GM19351 (cell line): Measurements from ENCODE around the gene GRID2.
A peak's percentile ranks its signal among the peaks of the same experiment; 100 is the strongest.
"Not testable (repeated sequence)": the region's sequence is repeated elsewhere in the genome, so short reads cannot be mapped to it uniquely, and the experiment has no call there.

Experiments used
- ATAC-seq: cut with Tn5 transposase; IDR thresholded peaks from one replicate; pipeline ENCODE4 v1.9.1; 2021; ENCODE audit warnings: mild to moderate bottlenecking, moderate library complexity; ENCODE audit not compliant: unreplicated experiment

GRID2 gene

DNA sequence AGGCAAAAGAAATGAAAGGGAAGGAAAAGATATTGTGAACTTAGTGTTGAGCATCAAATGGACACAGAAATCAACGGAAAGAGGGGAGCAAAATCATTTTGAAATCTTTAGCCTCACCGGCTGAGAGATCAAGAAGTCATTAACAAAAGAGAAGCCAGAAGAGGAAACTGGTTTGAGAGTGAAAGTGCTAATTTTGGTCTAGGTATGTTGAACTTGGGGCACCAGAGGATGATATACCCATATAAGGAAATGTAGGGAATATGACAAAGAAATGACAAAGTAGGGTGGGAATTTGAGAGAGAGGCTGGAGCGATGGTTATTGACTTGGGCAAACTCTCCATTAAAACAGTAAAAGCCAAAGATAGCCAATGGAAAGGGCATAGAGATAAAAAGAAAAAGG lies 1341.4 kb downstream of the GRID2 start:
- ATAC-seq, result peak; percentile 57

DNA sequence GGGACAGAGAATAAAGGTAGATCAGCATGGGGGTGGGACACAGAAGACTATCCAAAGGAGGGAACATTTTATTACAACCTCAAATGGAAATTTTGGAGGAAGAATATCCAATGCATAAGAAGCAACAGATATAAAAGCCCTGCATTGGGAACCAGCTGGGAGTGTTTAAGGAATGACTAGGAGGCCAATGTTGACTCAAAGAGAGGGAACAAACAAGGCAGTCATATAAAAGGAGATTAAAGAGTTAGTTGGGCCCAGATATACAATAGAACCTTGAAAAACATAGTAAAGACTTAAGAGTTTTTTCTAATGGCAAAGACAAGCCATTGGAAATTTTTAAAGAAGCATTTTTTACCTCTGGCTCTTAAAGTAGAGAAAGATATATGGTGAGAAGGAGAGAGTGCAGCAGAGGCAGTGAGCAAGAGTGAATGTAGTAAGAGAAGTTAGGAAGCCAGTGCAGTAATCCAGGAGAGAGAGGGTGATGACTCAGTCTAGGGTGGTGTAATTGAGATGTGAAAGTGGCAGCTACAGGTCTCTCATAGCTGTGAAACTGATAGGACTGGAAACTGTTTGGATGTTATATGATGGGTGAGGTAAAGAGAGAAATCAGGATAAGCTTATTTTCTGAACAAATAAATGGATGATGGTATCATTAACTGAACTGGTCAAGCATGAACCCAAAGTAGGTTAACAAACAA lies 1342.6 kb downstream of the GRID2 start:
- ATAC-seq, result peak; percentile 71

DNA sequence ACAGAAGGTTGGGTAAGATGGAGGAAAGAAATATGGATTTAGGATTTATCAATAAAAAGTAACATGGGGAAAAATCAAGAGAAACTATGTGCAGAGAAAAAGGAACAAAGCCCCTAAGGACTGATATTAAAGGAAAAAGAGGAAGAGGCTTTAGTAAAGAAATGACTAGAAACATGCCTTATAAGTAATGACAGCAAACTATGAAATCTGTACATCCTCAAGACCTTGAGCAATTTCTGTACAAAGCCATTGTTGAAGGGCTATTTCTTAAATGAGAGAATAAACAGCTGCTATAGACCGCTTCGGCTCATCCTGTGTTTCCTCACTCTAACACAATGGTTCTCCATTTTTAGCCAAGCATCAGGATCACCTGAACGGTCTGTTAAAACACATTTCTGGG lies 1344.5 kb downstream of the GRID2 start:
- ATAC-seq, result peak; percentile 52

DNA sequence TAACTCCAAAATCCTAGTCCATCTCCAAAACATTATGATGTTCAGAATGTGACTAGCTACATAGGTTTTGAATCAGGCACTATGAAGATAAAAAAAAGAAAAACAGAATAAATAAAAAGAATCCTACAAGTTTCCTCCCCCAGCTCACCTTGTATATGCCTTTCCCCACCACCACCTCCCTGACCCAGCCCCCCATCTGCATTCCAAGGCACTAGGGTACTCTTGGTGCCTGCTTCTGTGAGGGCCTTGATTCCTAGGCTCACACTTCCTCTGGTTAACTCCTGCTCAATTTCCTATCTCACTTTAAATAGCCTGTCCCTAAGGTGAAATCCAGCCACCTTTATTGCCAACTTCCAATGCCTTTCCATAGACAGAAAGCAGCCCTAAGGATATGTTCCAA lies 1346.1 kb downstream of the GRID2 start:
- no peak for ATAC-seq

DNA sequence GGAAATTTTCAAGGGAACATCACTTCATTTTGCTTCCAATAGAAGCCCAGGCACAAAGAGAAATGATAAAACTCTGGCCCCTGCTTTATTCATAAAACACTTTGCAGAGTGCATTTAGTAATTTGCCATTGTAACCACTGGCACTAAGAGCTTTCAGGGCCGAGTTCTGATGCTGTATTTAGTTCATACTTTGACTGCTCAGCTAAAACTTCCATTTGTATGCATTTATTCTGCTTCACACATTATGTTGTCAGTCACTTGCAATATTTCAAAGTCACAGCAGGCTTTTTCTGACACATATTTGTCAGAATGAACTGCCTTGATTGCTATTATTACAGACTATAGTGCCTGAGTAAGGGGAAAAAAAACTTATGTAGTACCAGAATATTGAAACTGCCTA lies 1350.4 kb downstream of the GRID2 start:
- ATAC-seq, result no peak

DNA sequence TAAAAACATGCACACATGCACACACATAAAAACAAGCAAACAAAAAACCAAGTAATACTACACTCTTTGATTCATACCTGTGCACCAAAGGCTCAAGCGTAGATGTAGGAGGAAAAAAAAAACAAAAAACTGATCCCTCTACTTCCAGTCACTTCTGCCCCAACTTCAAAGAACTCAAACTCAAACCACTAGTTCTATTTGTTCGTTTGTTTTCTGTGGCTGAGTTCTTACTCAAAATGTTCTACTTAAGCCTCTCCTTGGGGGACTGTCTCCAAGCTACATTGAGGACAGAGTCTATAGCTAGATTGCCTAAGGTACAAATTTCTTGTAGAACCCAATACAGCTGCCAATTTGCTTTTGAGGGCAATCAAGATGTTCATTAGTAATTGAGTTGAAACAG lies 1353.8 kb downstream of the GRID2 start:
- ATAC-seq, result peak; percentile 53

DNA sequence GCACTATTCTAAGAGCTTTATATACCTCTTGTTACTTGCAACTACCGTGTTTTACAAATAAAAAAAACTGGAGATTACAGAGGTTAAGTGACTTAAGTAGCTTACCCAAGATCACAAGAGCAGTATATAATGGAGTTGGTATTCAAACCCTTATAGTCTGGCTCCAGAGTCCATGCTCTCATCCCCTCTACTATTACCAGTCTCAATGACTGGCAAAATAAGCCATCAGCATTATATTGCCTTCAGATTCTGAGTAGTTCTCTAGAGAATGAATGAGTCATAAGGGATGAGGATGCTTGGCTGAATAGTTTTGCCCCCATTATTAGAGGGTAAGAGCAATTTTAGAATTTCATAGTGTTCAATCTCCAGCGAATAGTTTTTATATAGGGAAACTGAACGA lies 1354.7 kb downstream of the GRID2 start:
- ATAC-seq, result no peak

DNA sequence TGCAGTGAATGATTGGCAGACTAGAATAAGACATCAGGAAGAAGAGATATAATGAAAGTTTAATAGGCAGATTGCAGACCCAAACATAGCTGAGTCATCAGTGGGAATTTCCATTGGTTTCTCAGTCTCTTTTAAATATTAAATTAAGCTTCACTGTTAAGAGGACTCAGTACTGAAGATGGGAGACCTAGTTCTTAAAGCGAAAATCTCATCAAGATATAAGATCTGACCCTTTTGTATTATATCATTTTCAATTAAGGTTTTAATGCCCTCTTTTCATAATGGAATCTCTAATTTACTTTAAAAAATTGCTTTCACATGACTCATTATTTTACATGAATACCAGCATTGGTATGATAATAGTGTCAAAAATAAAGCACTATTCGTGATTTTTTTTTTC lies 1355.9 kb downstream of the GRID2 start:
- no peak for ATAC-seq

DNA sequence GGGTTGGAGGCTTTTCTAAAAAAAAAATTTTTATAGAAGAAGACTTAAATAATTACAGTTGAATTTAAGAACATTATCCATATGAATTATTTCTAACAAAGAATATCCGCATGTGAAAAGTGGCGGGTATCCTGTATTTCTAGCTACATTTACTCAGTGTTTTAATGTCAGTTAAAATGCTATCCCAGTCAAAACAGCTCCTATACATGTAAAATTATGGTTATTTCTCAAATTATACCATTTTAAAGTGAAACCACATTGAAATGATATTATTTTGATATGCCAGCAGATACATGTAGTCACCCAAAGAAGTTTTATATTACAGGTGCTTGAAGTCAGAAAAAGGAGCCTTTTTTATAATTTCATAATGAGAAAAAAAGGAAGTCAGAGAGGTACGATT lies 1356.3 kb downstream of the GRID2 start:
- ATAC-seq, result no peak

DNA sequence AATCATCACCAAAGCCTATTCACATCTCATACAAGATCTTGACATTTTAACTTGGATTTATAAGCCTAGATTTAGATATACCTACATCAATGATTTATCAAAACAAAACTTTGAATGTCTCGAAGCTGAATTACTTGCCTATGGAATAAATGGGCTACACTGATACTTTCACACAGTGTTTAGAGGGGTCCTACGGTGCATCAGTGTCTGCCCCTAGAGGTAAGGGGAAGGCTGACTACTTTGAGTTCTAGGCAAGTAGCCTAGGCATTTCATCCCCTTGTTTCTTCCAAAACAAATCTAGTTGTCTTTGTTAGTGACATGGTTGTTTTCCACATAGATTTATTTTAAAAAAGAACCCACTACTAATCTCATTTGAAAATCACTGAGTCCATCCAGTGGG lies 1366.7 kb downstream of the GRID2 start:
- no peak for ATAC-seq

DNA sequence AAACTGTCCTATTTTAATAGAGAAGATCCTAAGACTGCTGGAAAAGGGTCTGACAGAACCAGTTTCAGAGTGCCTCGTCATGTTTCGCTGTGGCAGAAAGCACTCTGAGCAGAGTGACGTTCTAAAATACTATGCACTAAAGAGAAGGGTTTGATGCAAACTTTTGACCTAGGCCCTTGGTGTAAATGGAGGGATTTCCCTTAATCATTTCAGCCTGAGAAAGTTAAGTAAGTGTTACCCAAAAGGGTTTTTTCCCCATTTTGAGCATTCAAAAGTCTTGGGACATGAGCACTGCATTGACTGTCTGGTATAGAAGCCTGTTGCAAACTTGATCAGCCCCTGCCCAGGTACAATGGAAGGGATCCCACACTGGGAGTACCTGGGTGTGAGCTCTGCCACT lies 1367.3 kb downstream of the GRID2 start:
- no peak for ATAC-seq

DNA sequence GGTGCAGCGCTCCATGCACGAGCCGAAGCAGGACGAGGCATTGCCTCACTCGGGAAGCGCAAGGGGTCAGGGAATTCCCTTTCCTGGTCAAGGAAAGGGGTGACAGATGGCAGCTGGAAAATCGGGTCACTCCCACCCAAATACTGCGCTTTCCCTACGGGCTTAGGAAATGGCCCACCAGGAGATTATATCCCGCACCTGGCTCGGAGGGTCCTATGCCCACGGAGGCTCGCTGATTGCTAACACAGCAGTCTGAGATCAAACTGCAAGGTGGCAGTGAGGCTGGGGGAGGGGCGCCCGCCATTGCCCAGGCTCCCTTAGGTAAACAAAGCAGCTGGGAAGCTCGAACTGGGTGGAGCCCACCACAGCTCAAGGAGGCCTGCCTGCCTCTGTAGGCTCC lies 1373.2 kb downstream of the GRID2 start:
- not testable (repeated sequence) for ATAC-seq

DNA sequence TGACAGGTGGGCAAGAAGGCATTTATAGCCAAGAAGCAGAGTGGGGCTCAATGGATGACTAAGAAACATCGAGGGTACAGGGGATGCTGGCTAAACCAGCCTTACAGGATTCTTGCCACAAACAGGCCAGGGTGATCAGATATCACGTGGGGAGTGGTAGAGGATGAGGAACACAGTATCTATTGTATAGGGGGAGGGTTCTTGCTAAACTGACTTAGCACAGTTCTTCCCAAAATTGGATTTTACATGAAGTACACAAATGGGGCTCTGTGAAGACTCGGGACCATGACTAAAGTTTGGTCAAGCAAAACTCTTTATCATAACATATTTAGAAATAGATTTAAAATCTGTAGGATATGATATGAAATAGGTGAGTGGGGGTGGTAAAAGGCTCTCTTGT lies 1380.8 kb downstream of the GRID2 start:
- ATAC-seq, result no peak

DNA sequence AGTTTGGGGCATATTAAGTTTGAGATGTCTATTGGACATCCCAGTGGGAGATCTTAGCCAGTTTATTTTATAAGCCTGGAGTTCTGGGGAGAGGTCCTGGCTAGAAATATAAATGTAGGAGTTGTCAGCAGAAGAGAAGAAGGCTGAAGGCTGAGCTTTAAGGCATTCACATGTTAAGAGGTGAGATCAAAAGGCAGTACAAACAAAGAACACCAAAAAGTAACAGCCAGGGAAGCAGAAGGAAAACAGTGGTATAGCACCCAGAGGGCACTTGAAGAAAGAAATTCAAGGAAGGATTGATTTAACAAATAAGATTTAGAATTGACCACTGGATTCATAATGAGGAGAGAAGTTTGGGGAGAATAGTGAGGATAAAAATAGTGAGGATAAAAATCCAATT lies 1383.5 kb downstream of the GRID2 start:
- ATAC-seq, result no peak

DNA sequence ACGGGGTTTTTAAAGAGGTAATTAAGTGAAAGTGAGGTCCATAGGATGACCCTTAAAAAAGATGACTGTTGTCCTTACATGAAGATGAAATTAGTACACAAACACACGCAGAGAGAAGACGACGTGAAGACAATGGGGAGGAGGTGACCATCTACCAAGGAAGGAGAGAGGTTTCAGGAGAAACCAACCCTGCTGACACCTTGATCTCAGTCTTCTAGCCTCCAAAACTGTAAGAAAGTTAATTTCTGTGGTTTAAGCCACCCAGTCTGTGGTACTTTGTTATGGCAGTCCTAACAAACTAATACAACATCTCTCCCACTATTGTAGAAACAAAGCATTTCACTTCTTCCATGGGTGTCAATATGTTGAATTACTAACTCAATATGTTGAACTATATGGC lies 1385.2 kb downstream of the GRID2 start:
- no peak for ATAC-seq

DNA sequence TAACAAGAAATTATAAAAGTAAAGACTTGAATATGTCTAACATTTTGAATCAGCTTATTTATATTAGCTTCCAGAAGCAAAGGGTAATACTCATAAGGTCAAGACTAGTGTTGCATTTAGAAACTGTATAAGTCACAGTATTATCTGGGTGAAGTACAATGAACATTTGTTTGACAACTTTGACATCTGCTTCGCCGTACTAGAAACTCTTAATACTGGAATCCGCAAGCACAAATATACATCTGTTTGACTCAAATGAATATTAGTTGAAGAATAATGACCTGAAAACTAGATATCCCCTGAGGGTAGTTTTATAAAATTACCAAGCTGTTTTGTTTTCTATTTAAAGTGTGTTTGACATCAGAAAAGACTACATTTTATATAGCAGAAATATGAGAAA lies 1389.4 kb downstream of the GRID2 start:
- no peak for ATAC-seq

DNA sequence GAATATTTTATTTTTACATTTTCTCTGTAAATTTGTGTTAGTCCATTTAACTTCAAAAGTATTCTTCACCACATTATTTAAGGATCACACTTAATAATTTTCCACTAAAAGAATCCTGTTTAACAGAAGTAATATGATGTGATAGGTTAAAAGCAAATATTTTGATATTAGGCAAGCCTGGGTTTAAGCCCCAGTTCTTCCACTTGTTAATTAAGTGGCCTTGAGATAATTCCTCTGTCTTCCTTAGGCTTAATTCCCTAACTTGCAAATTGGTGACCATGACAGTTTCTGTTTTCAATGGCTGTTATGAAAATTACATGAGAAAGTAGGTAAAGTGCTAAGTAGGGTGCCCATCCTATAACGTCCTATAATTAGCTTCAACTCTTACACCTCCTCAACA lies 1394.9 kb downstream of the GRID2 start:
- no peak for ATAC-seq

DNA sequence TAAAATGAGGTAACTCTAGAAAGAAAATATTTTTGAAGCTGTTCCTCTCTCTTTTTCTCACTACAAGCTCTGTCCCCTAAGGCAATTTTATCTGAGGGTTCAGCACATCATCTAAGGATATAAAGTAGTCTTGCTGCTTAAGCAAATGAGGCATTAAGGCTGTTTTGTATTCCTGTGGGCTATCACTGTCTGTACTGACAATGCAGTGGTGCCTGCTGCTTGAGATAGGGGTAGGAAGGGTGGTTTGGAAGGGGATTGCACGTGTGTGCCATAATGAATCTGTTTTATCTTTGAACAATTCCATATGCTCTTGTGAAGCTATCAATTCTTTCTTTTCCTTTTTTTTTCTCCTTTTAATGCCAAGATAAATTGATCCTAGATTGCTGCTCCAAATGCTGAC lies 1396.8 kb downstream of the GRID2 start:
- no peak for ATAC-seq

DNA sequence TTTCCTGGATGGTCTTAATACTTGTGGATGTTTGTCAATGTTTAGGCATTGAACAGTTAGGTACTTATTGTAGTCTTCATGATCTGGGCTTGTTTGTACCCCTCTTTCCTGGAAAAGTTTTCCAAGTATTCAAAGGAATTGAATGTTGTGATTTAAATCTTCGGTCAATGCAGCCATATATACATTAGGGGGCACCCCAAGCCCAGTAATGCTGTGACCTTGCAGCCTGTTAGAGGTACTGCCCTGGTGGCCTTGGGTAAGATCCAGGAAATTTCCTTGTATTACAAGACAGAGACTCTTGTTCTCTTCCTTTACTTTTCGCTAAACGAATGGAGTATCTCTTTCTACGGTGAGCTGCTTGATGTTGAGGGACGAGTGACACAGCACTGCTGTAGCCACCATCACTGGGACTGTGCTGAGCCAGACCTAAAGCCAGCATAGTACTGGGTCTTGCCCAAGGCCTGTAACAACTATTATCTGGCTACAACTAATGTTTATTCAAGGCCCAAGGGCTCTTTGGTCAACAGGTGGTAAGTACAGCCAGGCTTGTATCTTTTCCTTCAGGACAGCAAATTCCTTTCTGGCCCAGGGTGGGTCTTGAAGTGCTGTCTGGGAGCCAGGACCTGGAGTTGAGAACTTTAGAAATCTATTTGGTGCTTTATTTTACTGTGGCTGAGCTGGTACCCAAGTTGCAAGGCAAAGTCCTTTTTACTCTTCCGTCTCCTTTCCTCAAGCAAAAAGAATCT lies 1406.5 kb downstream of the GRID2 start:
- ATAC-seq, result peak; percentile 81

DNA sequence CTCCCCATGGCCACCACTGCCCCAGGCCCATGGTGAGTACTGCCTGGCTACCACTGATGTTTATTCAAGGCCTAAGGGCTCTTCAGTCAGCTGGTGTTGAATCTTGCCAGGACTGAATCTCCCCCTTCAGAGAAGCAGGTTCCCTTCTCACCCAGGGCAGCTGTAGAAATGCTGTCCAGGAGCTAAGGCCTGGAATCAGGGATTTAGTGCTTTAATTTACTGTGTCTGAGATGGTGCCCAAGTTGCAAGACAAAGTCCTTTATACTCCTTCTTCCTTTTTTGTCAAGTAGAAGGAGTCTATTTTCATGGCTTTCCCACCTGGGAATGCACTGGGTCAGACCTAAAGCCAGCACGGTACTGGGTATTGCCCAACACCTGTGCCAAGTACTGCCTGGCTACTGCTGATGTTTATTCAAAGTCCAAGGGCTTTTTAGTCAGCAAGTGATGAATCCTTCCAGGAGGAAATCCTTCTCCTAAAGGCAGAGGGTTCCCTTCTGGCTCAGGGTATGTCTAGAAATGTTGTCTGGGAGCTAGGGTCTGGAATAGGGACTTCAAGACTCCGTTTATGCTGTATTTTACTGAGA lies 1407.2 kb downstream of the GRID2 start:
- no peak for ATAC-seq

DNA sequence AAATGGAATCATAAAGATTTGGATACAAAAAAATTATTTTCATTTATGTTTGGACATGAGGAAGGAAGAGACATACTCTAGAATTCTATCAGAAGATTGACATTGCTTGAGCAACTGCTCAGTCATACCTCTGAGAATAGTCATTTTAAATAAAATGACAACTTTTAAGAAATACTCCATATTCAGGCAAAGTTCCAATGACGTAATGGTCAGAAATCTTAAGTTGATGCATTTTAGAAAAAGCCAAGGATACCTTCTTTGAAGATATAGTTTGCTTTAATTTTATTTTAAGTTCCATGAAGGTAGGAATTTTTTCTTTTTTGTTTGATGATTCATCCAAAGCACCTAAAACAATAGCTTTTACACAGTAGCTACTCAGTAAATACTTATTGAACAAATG lies 1414.5 kb downstream of the GRID2 start:
- no peak for ATAC-seq

DNA sequence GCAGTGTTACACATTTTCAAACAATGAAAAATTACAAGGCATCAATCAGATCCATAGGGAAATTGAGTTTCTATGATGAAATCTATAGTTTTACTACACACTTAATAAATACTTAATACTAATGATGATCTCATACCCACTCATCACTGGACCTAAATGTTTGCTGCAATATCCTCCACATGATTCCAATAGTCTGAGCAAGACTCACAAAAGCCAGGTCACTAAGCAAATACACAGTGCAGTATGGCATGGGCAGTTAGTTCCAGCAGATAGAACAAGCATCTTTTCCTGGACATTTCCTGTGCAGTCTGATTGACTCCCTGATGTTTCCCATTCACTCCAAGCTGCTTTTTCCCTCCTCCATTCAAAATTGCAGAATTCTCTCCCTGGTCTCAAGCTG lies 1415.8 kb downstream of the GRID2 start:
- ATAC-seq, result no peak
